ENCODE data around the gene TAGLN. TPM values are rescaled to one million over a fixed set of nuclear protein-coding genes. Genes with fewer than 3 reads are reported as not detected.
A peak's percentile ranks its signal among the peaks of the same experiment; 100 is the strongest.

TAGLN gene
- total and polyA plus RNA-seq, 9 of the 15 experiments (the other 6 are each of a cell fraction or from before 2014, with no cell fraction given): 0.21 to 4.9 (median 1.1) TPM

GRCh38 chr11:117171404-117172061 lies 27.6 kb upstream of the TAGLN start (continued):
- no peak for TF ChIP-seq ZBTB9 (CRISPR knock-in tag; IDR thresholded peaks at IDR 0.05)
- TF ChIP-seq CHD7 (IDR thresholded peaks at IDR 0.05; ENCODE audit: low read depth, low read length): no peak
- peak; percentile 58 for TF ChIP-seq TCF3 (CRISPR knock-in tag; IDR thresholded peaks at IDR 0.05)
- TF ChIP-seq TAL1 (IDR thresholded peaks at IDR 0.05): peak; percentile 48; the same call in 1 of the 2 replicates
- TF ChIP-seq KAT8 (IDR thresholded peaks at IDR 0.05; ENCODE audit: low read depth): no peak
- 0 out of 4 replicates have a peak, but pooled peaks of 1 of the 2 experiments have one; percentile 22 for TF ChIP-seq MNT (conservative IDR thresholded peaks at IDR 0.05)
- TF ChIP-seq UBTF (IDR thresholded peaks at IDR 0.05; ENCODE audit: borderline replicate concordance in 1 of 2, low read depth in 2 of 2, low read length in 2 of 2): 0 out of 4 replicates have a peak, but pooled peaks have one; percentile 28 to 39
- peak; percentile 34 for TF ChIP-seq DACH1 (IDR thresholded peaks at IDR 0.05; ENCODE audit: partially characterized antibody)
- 0 out of 2 replicates have a peak, but pooled peaks have one; percentile 42 for TF ChIP-seq MEF2A (IDR thresholded peaks at IDR 0.05; ENCODE audit: control insufficient read depth, low read depth, low read length)

Data from K562 (cell line).